Neural cell (in vitro differentiated cells): Measurements from ENCODE around the gene WASHC2A. TPM values are rescaled to one million over a fixed set of nuclear protein-coding genes. Genes with fewer than 3 reads are reported as not detected.
"Not testable (repeated sequence)": the region's sequence is repeated elsewhere in the genome, so short reads cannot be mapped to it uniquely, and the experiment has no call there.

Experiments used
- H2AFZ ChIP-seq: fragments of 200-600, 300-800 bp; sonication (generic), shearing (Covaris generic); 2 replicates; pipeline ENCODE4 v1.6.0; 2014; ENCODE audit warnings: low read depth, mild to moderate bottlenecking, antibody characterized with exemption, low read length, moderate library complexity
- H3F3A ChIP-seq: fragments of 200-600 bp; shearing (Covaris generic); 2 replicates; pipeline ENCODE4 v1.6.1; 2016; ENCODE audit warnings: mild to moderate bottlenecking, moderate library complexity, mixed read lengths, antibody characterized with exemption, low read length; ENCODE audit not compliant: insufficient read depth, poor library complexity, severe bottlenecking
- H3K27ac ChIP-seq: fragments of 200-600, 300-800 bp; sonication (generic), shearing (Covaris generic); 2 replicates; pipeline ENCODE4 v1.5.1; 2014; ENCODE audit warnings: mild to moderate bottlenecking, low read length, moderate library complexity
- H3K27me3 ChIP-seq: fragments of 300-800, 200-600 bp; sonication (generic), shearing (Covaris generic); 2 replicates; pipeline ENCODE4 v1.6.0; 2014; ENCODE audit warnings: mild to moderate bottlenecking, low read depth, low read length, moderate library complexity; ENCODE audit not compliant: insufficient read depth
- H3K36me3 ChIP-seq: fragments of 300-800, 200-600 bp; sonication (generic), shearing (Covaris generic); 2 replicates; pipeline ENCODE4 v1.5.1; 2014; ENCODE audit warnings: mild to moderate bottlenecking, antibody characterized with exemption, low read length, moderate library complexity; ENCODE audit not compliant: insufficient read depth
- H3K4me2 ChIP-seq: fragments of 300-800, 200-600 bp; sonication (generic), shearing (Covaris generic); 2 replicates; pipeline ENCODE4 v1.6.0; 2014; ENCODE audit warnings: mild to moderate bottlenecking, low read length
- H3K4me3 ChIP-seq: fragments of 300-800, 200-600 bp; sonication (generic), shearing (Covaris generic); 2 replicates; pipeline ENCODE4 v1.5.1; 2014; ENCODE audit warnings: mild to moderate bottlenecking, low read length, moderate library complexity
- H3K79me2 ChIP-seq: fragments of 200-600 bp; shearing (Covaris generic); replicated peaks from 2 replicates; pipeline ENCODE4 v1.6.0; 2014; ENCODE audit warnings: mild to moderate bottlenecking, low read length, moderate library complexity; ENCODE audit not compliant: insufficient read depth
- H3K9ac ChIP-seq: fragments of 300-800, 200-600 bp; sonication (generic), shearing (Covaris generic); 2 replicates; pipeline ENCODE4 v1.6.1; 2016; ENCODE audit warnings: mild to moderate bottlenecking, low read length, mixed read lengths
- H3K9me2 ChIP-seq: fragments of 200-600 bp; shearing (Covaris generic); 2 replicates; pipeline ENCODE4 v1.6.1; 2016; ENCODE audit warnings: mild to moderate bottlenecking, low read length, mixed read lengths; ENCODE audit not compliant: insufficient read depth
- H3K9me3 ChIP-seq: fragments of 200-600, 300-800 bp; sonication (generic), shearing (Covaris generic); 2 replicates; pipeline ENCODE4 v1.6.1; 2016; ENCODE audit warnings: mild to moderate bottlenecking, mixed run types, low read length, moderate library complexity, mixed read lengths
- H4K20me1 ChIP-seq: fragments of 200-600 bp; shearing (Covaris generic); 2 replicates; pipeline ENCODE4 v1.6.1; 2016; ENCODE audit warnings: mild to moderate bottlenecking, mixed run types; ENCODE audit not compliant: insufficient read depth
- EZH2 ChIP-seq: fragments of 200-600, 300-800 bp; shearing (Covaris generic), sonication (generic); IDR thresholded peaks from 2 replicates; pipeline ENCODE4 v1.6.1; 2014; ENCODE audit warnings: antibody characterized with exemption, low read length, borderline replicate concordance, mild to moderate bottlenecking; ENCODE audit not compliant: insufficient read depth, poor library complexity, severe bottlenecking
- MXI1 ChIP-seq: fragments of 450-650 bp; conservative IDR thresholded peaks from 2 replicates; pipeline ENCODE4 v1.6.1; 2014; ENCODE audit warnings: antibody characterized with exemption, mild to moderate bottlenecking; ENCODE audit not compliant: poor library complexity, severe bottlenecking
- POLR2AphosphoS5 ChIP-seq: IDR thresholded peaks from 2 replicates; pipeline ENCODE4 v1.6.1; 2012
- RAD21 ChIP-seq: fragments of 450-650 bp; conservative IDR thresholded peaks from 2 replicates; pipeline ENCODE4 v1.6.1; 2014; ENCODE audit warnings: antibody characterized with exemption, mild to moderate bottlenecking, moderate library complexity
- polyA plus RNA-seq: library from polyadenylated mRNA; depleted of rRNA; stranded (reverse); fragments of >200 nt; gene quantifications from 2 replicates; pipeline ENCODE4 v1.2.3, GENCODE V29; 2014
- TF ChIP-seq, protein P1 (sequence below): IDR thresholded peaks from 2 replicates; pipeline ENCODE4 v1.6.1; 2012; ENCODE audit warnings: borderline replicate concordance

Gene WASHC2A
- polyA plus RNA-seq, 1 donor from 2014 or later: 18.7 TPM

DNA sequence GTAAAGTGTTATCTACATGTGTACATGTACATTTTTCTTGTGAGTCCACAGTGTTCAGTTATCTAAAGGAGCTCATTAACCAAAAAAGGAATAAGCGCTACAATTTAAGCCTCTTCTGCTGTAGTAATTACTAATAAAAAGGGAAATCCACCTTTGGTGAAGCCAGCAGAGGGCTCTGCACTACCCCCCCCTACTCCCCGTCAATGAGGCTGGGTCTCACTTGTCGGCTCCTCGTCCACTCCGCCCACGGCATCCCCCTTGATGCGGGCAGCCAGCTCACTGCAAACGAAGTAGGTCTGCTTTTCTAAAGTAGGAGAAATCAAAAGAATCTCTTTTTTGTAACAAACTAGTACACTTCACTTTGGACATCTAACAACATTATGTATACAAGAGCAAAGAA lies 4.7 kb upstream of the WASHC2A start:
- H3K9ac ChIP-seq: no peak overlapping the region
- no peaks in the 10 kb centered on the region for H3F3A ChIP-seq
- H3K4me3 ChIP-seq: no peak overlapping the region
- H3K27ac ChIP-seq: no peak overlapping the region
- H3K27me3 ChIP-seq: no peaks in the 10 kb centered on the region
- no peaks in the 10 kb centered on the region for H4K20me1 ChIP-seq
- no peak overlapping the region for H3K4me2 ChIP-seq
- H3K9me2 ChIP-seq: no peaks in the 10 kb centered on the region
- H3K79me2 ChIP-seq: no peaks in the 10 kb centered on the region
- TF ChIP-seq POLR2AphosphoS5: no peak
- no peak for TF ChIP-seq EZH2
- TF ChIP-seq MXI1: no peak
- TF ChIP-seq, protein P1, sequence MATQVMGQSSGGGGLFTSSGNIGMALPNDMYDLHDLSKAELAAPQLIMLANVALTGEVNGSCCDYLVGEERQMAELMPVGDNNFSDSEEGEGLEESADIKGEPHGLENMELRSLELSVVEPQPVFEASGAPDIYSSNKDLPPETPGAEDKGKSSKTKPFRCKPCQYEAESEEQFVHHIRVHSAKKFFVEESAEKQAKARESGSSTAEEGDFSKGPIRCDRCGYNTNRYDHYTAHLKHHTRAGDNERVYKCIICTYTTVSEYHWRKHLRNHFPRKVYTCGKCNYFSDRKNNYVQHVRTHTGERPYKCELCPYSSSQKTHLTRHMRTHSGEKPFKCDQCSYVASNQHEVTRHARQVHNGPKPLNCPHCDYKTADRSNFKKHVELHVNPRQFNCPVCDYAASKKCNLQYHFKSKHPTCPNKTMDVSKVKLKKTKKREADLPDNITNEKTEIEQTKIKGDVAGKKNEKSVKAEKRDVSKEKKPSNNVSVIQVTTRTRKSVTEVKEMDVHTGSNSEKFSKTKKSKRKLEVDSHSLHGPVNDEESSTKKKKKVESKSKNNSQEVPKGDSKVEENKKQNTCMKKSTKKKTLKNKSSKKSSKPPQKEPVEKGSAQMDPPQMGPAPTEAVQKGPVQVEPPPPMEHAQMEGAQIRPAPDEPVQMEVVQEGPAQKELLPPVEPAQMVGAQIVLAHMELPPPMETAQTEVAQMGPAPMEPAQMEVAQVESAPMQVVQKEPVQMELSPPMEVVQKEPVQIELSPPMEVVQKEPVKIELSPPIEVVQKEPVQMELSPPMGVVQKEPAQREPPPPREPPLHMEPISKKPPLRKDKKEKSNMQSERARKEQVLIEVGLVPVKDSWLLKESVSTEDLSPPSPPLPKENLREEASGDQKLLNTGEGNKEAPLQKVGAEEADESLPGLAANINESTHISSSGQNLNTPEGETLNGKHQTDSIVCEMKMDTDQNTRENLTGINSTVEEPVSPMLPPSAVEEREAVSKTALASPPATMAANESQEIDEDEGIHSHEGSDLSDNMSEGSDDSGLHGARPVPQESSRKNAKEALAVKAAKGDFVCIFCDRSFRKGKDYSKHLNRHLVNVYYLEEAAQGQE: no peak
- TF ChIP-seq RAD21: no peak
- no peaks in the 10 kb centered on the region for H3K36me3 ChIP-seq
- H2AFZ ChIP-seq: no peak overlapping the region
- no peaks in the 10 kb centered on the region for H3K9me3 ChIP-seq

DNA sequence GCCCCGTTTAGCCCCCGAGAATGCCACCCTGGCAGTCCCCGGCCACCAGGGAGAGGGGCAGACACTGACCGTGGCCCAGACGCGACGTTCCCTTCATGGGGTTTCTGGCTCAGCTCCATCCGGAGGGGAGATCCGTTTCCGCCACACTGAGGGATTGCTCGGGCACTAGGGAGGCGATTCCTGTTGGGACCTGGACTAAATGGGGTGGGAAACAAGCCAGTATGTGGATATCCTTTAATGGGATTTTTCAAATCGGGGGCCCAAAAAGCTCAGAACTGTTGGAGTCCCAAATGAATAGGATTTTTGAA lies 552 bp downstream of the WASHC2A start:
- not testable (repeated sequence) for H3K27ac ChIP-seq, H3K4me2 ChIP-seq, H3K27me3 ChIP-seq, H3K79me2 ChIP-seq, H4K20me1 ChIP-seq, H3K9me2 ChIP-seq, H3K9me3 ChIP-seq, H3F3A ChIP-seq, H2AFZ ChIP-seq, H3K36me3 ChIP-seq
- Histone ChIP-seq H3K4me3 (peak overlapping the region; percentile 66), H3K9ac (peak overlapping the region; percentile 16)

DNA sequence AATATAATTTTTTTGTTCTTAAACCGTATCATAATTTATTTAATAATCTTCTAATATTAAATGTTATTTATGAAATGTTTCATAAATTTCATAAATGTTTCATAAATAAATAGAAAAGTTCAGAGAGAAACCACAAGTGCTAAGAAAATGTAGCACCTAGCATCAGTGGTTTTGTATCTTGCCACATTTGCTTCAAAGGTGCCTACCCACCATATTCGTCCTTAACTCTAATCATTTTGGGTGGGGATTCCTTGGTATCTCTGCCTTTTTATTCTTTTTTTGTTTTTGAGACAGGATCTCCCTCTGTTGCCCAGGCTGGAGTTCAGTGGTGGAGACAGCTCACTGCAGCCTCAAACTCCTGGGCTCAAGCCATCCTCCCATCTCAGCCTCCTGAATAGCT lies 7.4 kb downstream of the WASHC2A start:
- H2AFZ ChIP-seq, H3K36me3 ChIP-seq, H3K27ac ChIP-seq, H3K9me3 ChIP-seq, H3K79me2 ChIP-seq, H3F3A ChIP-seq, H3K4me2 ChIP-seq, H4K20me1 ChIP-seq, H3K4me3 ChIP-seq, H3K9ac ChIP-seq, H3K27me3 ChIP-seq, H3K9me2 ChIP-seq: not testable (repeated sequence)

DNA sequence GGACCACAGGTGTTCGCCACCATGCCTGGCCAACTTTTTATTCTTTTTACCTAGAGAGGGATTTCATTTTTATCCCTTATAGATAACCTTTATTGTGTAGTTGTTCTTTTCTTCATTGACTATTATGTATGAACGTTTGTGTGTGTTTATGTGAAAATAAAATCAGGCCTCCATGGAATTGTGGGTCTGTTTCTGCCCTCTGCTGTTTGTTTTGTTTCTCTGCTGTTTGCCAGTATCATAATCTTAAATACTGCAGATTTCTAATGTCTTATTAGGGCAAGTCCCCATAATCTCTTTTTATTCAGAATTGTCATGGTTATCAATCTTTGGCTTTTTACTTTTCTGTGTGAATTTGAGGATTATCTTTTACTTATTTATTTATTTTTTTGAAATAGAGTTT lies 7.8 kb downstream of the WASHC2A start:
- not testable (repeated sequence) for H3K4me3 ChIP-seq, H3F3A ChIP-seq

DNA sequence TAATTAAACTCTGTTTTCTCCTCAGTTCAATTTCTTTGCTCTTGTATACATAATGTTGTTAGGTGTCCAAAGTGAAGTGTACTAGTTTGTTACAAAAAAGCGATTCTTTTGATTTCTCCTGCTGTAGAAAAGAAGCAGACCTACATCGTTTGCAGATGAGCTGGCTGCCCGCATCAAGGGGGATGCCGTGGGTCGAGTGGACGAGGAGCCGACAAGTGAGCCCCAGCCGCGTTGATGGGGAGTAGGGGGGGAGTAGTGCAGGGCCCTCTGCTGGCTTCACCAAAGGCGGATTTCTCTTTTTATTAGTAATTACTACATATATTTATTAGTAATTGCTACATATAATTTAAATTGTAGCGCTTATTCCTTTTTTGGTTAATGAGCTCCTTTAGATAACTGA lies 23.6 kb downstream of the WASHC2A start:
- H3K36me3 ChIP-seq, H2AFZ ChIP-seq, H3K4me2 ChIP-seq, H3K9ac ChIP-seq, H3K79me2 ChIP-seq, H3K9me2 ChIP-seq, H3K27ac ChIP-seq, H3K27me3 ChIP-seq, H3F3A ChIP-seq, H4K20me1 ChIP-seq, H3K4me3 ChIP-seq, H3K9me3 ChIP-seq: not testable (repeated sequence)

More for the DNA sequence above, 7.8 kb downstream of the WASHC2A start:
- H3K27me3 ChIP-seq, H3K4me2 ChIP-seq, H2AFZ ChIP-seq, H3K9ac ChIP-seq, H3K9me2 ChIP-seq, H3K9me3 ChIP-seq, H3K79me2 ChIP-seq, H3K27ac ChIP-seq, H4K20me1 ChIP-seq, H3K36me3 ChIP-seq: not testable (repeated sequence)

DNA sequence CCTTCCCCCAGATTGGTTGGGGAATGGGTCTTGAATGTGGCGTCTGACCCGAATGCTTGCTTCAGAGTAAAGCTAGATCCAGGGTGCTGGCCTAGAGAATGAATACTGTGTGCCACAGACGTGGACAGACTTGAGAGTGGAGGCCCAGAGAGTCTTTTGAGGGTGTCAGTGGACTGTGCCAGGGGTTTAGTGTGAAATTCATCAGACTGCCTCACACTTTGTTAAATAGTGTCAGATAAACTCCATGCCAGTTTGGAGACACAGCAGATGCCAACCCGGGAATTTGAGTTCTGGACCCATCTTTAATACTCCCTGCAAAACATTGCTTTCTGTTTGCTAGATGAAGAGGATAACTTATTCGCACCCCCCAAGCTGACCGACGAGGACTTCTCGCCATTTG lies 25.2 kb downstream of the WASHC2A start:
- H3K9ac ChIP-seq, H3K27ac ChIP-seq, H3K4me2 ChIP-seq, H2AFZ ChIP-seq, H3K9me3 ChIP-seq, H3K79me2 ChIP-seq, H3K27me3 ChIP-seq, H4K20me1 ChIP-seq, H3K4me3 ChIP-seq, H3K9me2 ChIP-seq, H3F3A ChIP-seq, H3K36me3 ChIP-seq: not testable (repeated sequence)

DNA sequence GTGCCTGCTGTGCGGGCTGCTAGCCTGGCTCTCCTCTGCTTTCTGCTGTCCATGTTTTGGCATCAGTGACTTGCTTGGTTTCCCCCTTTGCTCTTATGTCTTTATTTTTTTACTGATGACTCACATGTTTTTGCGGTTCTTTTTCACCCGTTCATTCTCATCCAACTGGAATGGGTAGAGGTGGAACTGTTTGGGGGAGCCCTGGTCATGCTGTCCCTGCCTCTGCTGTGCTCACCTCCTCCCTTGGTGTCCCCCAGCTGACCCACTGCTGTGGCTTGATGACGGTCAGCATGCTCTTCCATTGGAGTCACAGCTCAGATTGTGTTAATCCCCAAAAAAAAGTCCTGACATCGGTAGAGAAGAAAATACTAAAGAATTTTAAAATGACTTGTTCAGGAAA lies 26.9 kb downstream of the WASHC2A start:
- not testable (repeated sequence) for H3K4me2 ChIP-seq, H3K79me2 ChIP-seq, H2AFZ ChIP-seq, H3F3A ChIP-seq, H3K9ac ChIP-seq, H3K27ac ChIP-seq, H3K27me3 ChIP-seq, H4K20me1 ChIP-seq, H3K4me3 ChIP-seq, H3K36me3 ChIP-seq, H3K9me2 ChIP-seq, H3K9me3 ChIP-seq
